ENCODE results near the gene TSPYL1.
"Not testable (repeated sequence)": the region's sequence is repeated elsewhere in the genome, so short reads cannot be mapped to it uniquely, and the experiment has no call there.

TSPYL1 gene

DNA sequence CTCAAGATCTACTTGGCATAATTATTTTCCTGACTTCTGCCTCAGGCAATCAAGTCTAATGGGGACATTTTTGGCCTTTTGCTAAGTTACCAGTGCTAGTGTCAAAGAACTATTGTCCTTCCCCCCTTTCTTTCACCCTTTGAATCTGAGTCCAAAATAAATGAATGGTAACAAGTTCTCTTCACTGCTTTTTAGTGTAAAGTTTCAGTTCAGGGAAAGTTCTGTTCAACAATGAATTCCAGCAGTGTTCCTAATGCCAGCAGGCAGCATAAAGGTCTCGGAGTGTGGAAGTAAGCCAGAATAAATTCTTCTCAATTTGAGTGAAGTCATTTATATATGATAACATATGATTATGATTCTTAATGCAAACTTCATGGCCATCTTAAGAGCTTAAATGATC is 20.8 kb upstream of the TSPYL1 start:
- peak overlapping the region in 1 of 21 experiments; percentile 15 for H3K27ac ChIP-seq

DNA sequence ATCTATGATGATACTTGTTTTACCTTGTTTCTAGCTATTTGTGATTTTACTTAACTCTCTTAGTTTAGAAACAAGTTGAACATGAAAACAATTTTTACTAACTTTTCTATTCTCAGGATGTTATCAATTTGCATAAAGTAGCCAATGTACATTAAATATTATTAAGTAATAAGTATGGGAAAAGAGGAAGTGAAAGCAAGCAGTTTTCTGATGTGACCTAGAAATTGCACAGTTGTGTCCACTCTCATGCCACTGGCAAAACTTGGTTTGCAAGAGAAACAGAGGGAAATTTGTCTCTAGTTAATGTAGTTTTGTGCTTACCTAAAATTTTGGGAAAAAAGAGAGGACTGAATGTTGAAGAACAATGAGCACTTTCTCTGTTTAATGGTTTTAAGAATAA is 19.2 kb upstream of the TSPYL1 start:
- no peak overlapping the region for H3K4me3 ChIP-seq

More for the DNA sequence above, 20.8 kb upstream of the TSPYL1 start:
- no peak overlapping the region for H3K4me3 ChIP-seq

DNA sequence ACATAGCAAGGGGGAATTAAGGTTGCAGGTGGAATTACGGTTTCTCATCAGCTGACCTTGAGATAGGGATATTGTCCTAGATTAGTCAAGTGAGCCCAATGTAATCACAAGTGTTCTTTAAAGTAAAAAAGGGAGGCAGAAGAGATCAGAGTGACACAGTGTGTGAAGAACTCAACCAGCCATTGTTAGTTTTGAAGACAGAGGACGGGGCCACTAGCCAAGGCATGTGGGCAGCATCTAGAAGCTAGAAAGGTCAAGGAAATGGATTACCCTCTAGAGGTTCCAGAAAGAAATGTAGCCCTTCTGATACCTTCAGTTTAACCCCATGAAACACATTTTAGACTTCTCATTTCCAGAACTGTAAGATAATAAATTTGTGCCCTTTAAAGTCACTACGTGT is 18.5 kb upstream of the TSPYL1 start:
- Histone ChIP-seq H3K4me3 (no peak overlapping the region), H3K27ac (no peak overlapping the region)

More for the DNA sequence above, 19.2 kb upstream of the TSPYL1 start:
- no peak overlapping the region for H3K27ac ChIP-seq

DNA sequence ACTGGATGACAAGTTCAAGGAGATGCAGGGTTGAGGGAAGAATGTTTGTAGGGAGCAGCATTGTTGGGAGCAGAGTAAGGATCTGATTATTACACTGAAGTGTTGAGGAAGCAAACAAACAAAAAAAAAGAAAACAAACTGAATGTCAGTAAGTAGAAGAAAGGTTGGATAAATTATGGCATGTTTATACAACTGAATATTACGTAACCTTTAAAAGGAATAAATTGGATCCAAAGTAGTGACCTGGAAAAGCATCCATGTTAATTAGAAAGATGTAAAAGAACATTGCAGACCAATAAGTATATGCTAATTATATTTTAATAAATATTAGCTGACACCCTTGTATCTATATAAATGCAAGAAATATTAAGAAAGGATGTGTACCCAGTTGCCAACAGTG is 12.8 kb upstream of the TSPYL1 start:
- Histone ChIP-seq H3K27ac (no peak overlapping the region), H3K4me3 (no peak overlapping the region)

DNA sequence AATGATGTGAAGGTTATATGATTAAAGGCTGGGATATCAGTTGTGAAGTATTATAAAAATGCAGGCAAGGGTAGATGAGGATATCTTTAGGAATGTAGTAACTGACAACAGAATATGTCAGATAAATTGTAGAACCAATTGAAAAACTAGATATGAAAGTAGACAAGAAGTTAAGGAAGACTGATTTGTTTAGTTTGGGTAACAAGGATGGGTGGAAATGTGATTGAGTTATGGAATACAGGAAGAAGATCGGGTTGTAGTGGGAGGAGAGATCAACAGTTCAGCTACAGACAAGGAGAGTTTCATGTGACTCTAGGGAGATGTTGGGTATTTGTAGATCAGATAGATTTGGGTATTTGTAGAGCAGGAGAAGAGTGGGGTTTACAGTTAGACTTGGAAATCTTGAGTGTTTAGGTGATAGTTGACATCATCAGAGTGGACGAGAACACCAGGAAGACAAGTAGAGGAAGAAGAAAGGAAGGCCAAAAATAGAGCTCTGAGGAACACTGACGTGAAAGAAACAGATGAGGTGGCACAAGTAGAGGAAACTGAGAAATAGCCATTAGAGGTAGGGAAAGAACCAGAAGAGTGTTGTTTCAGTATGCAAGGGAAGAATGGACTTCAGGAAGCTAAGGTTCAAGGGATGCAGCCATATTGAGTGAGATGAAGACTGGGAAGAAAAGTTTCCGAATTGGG is 12.1 kb upstream of the TSPYL1 start:
- Histone ChIP-seq H3K4me3 (no peak overlapping the region), H3K27ac (no peak overlapping the region)

DNA sequence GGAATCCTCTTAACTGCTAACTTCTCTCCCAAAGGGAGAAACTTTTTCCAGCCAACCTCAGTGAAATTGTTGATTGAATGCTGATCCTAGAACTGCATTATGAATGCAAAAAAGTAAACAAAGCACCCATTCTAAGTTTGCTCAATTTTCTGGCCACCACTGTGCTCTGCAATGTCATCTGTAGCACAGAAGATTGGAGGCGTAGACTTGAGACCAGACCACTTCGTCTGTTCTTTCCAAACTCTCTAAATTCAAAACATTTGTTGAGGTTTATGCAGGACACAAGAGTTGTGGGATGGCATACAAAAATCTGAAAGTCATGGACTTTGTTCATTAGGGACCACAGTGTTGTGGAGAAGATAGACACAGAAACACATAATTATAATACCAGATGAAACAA is 11.1 kb upstream of the TSPYL1 start:
- no peak overlapping the region for H3K4me3 ChIP-seq
- no peak overlapping the region for H3K27ac ChIP-seq

DNA sequence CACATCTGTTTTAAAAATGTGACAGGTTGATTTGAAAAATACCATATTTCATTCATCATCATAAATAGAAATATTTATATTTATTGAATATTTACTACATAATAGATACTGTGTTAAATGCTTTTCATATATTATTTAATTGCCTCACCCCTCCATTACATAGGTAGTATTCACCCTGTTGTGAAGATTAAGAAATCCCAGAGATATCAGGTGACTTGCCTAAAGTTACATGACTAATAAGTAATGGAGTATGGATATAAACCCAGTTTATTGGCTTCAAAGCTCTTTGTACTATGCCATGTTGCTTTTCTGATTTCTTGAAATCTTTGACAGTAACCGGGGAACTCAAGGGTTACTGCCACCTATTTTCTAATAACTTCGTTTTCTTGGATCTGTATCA is 10.1 kb upstream of the TSPYL1 start:
- Histone ChIP-seq H3K4me3 (no peak overlapping the region), H3K27ac (no peak overlapping the region)

DNA sequence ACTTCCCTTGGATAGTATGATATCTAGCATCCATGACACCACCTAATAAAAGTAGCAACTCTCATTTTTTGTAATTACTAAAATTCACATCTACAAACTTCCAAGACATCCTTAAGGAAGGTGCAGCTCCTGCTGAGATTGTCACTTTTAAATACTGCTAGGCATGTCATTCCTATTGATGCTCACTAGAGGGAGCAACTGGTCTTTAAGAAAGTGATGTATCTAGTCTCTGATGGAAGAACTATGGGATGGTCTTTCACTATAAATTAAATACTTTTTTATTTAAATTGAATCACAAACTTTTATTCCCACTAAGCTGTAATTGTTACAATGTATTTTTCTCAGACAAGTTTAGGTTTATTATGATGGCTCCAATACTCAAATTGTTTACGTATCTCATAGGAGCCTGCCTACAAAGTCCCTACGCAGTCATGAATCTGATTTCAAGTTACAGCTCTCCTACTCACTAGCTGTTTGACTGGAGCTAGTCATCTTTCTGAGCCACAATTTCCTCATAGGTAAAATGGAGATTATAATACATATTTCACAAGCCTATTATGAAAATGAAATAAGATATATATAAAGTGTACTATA is 8.1 kb upstream of the TSPYL1 start:
- no peak overlapping the region for H3K27ac ChIP-seq
- H3K4me3 ChIP-seq, result no peak overlapping the region

DNA sequence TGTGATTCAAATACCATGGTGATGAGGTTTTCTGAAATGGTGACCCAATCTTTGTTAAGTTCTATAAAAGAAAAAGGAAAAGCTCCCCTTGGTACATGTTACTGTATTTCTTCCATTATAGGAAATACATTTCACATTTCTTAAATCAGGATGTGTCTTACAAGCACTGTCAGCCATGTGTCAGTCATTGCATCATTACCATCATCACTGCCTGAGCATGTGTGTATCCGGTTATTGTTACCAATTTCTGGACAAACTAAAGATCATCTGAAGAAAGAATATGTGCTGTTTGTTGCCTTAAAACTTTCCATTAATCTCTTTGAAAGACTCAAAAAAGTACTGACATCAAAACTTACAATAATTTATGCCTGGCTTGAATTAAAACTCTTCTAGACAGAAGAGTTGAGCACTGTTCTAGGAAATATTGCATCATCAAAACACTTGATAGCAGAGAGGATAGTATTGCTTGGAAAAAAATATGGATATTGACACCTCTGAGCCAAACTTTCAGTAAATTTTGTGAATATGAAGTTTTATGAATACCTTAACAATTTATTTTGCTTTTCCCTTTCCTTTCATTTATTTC is 7.1 kb upstream of the TSPYL1 start:
- Histone ChIP-seq H3K4me3 (no peak overlapping the region), H3K27ac (no peak overlapping the region)

DNA sequence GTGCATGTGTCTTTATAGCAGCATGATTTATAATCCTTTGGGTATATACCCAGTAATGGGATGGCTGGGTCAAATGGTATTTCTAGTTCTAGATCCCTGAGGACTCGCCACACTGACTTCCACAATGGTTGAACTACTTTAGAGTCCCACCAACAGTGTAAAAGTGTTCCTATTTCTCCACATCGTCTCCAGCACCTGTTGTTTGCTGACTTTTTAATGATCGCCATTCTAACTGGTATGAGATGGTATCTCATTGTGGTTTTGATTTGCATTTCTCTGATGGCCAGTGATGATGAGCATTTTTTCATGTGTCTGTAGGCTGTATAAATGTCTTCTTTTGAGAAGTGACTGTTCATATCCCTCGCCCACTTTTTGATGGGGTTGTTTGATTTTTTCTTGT is 5.3 kb upstream of the TSPYL1 start:
- H3K4me3 ChIP-seq, H3K27ac ChIP-seq: not testable (repeated sequence)

DNA sequence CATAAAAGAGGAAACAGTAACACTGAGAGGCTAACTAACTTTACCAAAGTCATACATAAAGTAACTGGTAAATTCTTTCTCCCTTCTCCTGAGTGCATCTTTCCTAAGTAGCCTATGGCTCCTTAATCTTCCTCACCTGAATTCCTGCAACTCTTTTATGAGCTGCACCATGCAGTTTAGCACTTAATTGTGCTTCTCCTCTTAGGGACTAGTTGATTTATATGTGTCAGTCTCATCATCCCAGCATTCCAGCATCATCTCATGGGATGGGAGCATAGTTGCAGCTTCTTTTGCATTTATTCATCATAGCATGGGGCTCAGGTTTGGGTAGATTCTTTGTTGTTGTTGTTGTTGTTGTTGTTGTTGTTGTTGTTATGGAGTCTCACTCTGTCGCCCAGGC is 3.5 kb upstream of the TSPYL1 start:
- H3K27ac ChIP-seq, result no peak overlapping the region
- H3K4me3 ChIP-seq, result no peak overlapping the region

DNA sequence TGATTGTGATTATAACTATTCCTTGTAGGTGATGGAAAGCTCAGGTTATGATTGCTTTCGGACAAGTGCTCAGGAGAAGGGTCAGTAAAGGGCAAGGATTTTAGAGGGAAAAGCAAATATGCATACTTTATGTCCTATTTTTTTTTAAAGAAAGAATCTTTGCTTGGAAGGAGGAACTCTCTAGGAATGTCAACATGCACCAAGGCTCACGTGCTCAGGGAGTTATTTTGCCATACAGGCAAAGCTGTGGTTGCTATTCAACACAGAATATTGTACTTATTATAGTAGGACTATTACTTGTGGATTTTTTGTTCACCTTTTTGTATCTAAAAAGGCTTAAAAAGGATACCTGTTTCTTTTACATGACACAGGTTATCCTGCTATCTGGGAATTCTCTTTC is 3.0 kb upstream of the TSPYL1 start:
- Histone ChIP-seq H3K4me3 (no peak overlapping the region), H3K27ac (no peak overlapping the region)

DNA sequence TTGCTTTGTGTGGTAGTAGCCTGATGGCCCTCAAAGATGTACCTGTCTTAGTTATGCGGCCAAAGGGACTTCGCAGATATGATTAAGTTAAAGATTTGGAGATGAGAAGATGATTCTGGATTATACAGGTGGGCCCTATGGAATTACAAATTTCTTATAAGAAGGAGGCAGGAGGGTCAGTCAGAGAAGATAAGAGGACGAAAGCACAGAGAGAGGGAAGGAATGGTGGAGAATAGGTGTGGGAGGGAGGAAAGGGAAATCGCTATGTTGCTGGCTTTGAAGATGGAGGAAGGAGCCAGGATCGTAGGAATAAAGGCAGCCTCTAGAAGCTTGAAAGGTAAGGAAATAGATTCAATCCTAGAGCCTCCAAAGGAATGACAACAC is 1.2 kb upstream of the TSPYL1 start:
- Histone ChIP-seq H3K27ac (peak overlapping the region in 3 of 21 experiments; percentile 98 to 99 (median 98)), H3K4me3 (no peak overlapping the region)

DNA sequence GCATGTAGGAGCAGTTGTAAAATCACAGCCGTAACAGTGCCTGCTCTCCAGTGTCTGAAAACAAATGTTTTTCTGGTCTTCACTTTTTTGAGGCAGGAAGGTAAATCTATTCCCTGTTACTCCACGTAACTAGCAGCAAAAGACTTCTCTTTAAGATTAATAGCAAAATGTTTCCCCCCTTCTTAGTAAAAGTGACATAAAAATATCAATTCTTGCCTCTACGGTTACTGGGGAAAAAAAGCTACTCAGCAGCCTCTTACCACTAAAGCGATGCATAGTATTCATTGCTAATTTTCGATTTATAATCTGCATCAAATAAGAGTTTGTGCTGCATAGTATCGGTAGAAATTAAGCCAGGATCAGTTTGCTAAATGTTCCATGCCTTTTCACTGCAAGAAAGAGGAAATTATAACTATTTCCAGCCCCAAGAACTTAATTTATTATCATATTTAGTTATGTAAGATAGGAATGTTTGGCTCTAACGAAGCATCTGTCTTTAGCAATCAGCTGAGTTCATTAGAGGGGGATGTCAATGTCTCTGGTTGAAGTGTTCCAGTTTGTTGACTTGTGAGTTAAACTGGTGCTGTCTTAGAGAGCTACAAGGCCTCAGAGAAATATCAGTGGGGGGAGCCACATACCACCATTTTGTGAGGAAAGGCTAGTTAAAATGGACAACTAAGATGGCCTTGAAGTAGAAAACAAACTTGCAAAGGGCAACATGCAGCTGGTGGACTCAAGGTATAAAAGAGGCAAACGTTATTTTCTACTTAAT is 617 bp upstream of the TSPYL1 start:
- Histone ChIP-seq H3K27ac (peak overlapping the region in 20 of 21 experiments; percentile 80 to 99 (median 98)), H3K4me3 (peak overlapping the region; percentile 77 to 94 (median 92))

DNA sequence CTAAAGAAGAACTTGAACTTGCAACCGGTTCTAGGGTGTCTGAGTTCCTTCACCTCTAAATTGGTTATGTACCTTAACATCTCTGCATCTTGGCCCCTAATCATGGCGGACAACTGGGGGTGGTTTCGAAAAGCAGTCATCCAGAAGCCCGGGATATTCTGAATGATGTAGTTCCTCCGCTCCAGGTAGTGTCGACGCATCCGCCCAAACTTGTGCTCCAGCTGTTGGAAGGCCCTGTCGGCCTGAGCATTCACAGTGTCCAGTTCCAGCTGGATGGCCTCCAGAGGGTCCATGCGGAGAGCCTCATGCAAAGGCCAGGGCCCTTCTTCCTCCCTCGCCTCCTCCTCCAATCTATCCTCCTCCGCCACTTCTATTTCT is 887 bp downstream of the TSPYL1 start:
- Histone ChIP-seq H3K4me3 (peak overlapping the region; percentile 77 to 94 (median 92)), H3K27ac (peak overlapping the region; percentile 90 to 99 (median 98))

DNA sequence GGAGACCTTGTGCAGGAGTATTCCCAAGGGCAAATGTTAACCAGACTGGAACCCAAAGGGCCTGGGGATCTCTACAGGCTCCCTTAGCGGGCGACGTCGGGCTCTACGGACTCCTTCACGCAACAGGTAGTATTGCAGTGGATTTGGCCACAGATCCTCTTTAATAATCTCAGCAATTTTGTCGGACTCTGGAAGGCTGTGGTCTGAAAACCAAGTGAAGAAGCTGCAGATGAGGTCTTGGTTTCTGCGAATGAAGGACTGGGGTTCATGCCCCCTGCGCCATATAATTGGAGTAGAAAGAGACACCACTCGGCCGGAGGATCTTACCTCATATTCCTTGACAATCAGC is 1.3 kb downstream of the TSPYL1 start:
- H3K4me3 ChIP-seq, result peak overlapping the region; percentile 77 to 94 (median 92)
- peak overlapping the region in 20 of 21 experiments; percentile 90 to 99 (median 98) for H3K27ac ChIP-seq

DNA sequence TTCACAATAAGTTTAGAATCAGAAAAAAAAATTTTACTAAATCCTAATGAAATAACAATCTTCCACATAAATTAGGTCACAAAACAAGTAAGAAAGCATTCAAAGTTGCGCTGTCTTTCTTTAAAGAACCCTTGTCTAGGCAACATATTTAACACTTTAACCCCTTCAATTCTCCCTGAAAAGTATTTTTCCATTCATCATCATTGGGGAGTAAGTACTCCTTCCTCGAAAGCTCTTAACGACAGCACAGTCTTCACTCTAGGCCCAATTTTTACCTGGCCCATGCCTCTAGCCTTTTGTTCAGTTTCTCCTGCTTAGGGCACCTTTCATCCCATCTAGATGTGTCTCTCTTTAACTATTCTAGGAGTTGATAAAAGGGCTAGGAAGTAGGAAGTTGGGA is 2.6 kb downstream of the TSPYL1 start:
- Histone ChIP-seq H3K27ac (peak overlapping the region in 6 of 21 experiments; percentile 25 to 99 (median 75)), H3K4me3 (peak overlapping the region; percentile 77 to 94 (median 92))

DNA sequence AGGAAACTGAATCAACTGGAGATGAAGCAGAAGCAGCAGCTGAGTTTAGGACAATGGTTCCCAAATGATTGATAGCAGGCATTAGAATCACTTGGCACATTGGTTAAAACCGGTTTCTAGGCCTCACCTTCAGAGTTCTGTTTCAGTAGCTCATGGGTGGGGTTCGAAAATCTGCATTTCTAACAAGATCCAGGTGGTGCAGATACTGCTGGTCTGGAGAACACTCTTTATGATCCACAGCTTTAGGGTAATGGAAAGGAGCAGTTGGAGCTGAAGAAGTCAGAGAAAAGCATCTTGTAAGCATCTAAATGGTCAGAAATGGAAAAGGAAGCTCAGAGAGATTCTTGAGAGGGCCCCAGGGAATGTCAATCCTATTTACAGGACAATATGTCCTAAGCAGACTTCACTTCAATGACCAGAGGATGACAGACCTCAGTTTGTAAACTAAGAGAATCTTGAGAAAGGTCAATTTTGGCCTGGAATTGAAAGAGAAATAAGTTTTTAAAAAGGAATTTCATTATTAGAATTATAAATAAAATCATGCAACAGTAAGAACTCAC is 8.5 kb downstream of the TSPYL1 start:
- Histone ChIP-seq H3K4me3 (no peak overlapping the region), H3K27ac (no peak overlapping the region)

DNA sequence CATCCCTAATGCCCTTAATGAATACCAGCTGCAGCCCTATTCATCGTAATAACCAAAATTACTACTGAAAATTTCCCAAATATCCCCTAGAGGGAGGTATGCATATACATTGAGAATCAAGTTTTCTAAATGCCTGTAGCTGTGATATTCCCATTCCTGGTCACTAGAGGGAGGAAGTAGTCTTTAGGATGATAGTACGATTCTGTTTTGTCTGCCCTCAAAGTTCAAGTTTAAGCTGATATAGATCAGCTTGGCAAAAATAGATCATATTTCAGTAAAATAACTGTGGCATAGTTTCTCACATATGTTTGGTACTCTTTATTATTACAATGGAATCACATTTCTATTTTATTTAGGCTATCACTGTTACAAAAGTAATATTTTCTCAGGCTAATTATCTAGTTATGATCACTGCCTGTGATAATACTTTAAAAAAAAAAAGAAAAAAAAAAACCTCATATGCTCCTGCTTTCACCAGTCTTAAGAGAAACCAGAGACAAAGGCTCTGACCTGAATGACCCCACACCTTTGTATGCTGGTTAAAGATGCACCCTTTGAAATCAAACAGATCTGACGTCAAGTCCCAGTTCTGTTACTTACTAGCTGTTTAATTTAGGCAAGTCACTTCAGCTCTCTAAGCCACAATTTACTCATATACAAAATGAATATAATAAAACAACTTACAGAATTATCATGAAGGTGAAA is 11.0 kb downstream of the TSPYL1 start:
- Histone ChIP-seq H3K4me3 (no peak overlapping the region), H3K27ac (no peak overlapping the region)

Data from skin epidermis (tissue), 12 donors.